HG03457 (cell line): ENCODE data around the gene SEMA6C.
A peak's percentile ranks its signal among the peaks of the same experiment; 100 is the strongest.

Experiments
- ATAC-seq: cut with Tn5 transposase; IDR thresholded peaks from one replicate; pipeline ENCODE4 v1.9.1; 2021; ENCODE audit warnings: moderate number of reproducible peaks; ENCODE audit not compliant: unreplicated experiment

The SEMA6C gene

GRCh38 chr1:151158751-151159251 is 12.4 kb upstream of the SEMA6C start:
- no peak for ATAC-seq

- no peak for ATAC-seq
These were observed 11.9 kb upstream of the SEMA6C start for GRCh38 chr1:151158326-151158725.

- ATAC-seq, result no peak
These were observed 10.7 kb upstream of the SEMA6C start for GRCh38 chr1:151157067-151157531.

- ATAC-seq, result peak; percentile 42
These were observed 10.0 kb upstream of the SEMA6C start, which contains the start of gene TNFAIP8L2 for GRCh38 chr1:151156515-151156819. TSS of gene TNFAIP8L2 (plus strand) at chr1:151156649. CDS start at chr1:151158698, 2,049 bp downstream.

- no peak for ATAC-seq
These were observed 1.2 kb upstream of the SEMA6C start for GRCh38 chr1:151147665-151148064.

- no peak for ATAC-seq
These were observed 687 bp upstream of the SEMA6C start for GRCh38 chr1:151147132-151147503.

GRCh38 chr1:151146072-151146411 is 389 bp downstream of the SEMA6C start:
- ATAC-seq, result no peak

GRCh38 chr1:151145304-151146071 is 943 bp downstream of the SEMA6C start:
- ATAC-seq, result no peak

GRCh38 chr1:151144474-151145303 is 1.7 kb downstream of the SEMA6C start:
- no peak for ATAC-seq

- ATAC-seq, result no peak
These were observed 2.4 kb downstream of the SEMA6C start for GRCh38 chr1:151143986-151144385.

- ATAC-seq, result no peak
These were observed 3.4 kb downstream of the SEMA6C start for GRCh38 chr1:151143057-151143435.

GRCh38 chr1:151142411-151143056 is 3.9 kb downstream of the SEMA6C start:
- ATAC-seq, result no peak

GRCh38 chr1:151137789-151138188 is 8.6 kb downstream of the SEMA6C start:
- no peak for ATAC-seq

- ATAC-seq, result no peak
These were observed 10.7 kb downstream of the SEMA6C start for GRCh38 chr1:151135433-151136385.

- ATAC-seq, result no peak
These were observed 11.4 kb downstream of the SEMA6C start for GRCh38 chr1:151134991-151135390.

- no peak for ATAC-seq
These were observed 12.0 kb downstream of the SEMA6C start for GRCh38 chr1:151134396-151134795.

- ATAC-seq, result no peak
These were observed 13.2 kb downstream of the SEMA6C start for GRCh38 chr1:151133018-151133806.

- ATAC-seq, result no peak
These were observed 14.0 kb downstream of the SEMA6C start for GRCh38 chr1:151132335-151133017.

- no peak for ATAC-seq
These were observed 14.6 kb downstream of the SEMA6C start for GRCh38 chr1:151131701-151132334.
